GM18520 (cell line): Measurements from ENCODE around the gene GAN.
"Not testable (repeated sequence)": the region's sequence is repeated elsewhere in the genome, so short reads cannot be mapped to it uniquely, and the experiment has no call there.

Experiments used
- ATAC-seq: cut with Tn5 transposase; IDR thresholded peaks from one replicate; pipeline ENCODE4 v1.9.1; 2021; ENCODE audit not compliant: unreplicated experiment

The GAN gene

GRCh38 chr16:81394966-81395655 is 80.3 kb downstream of the GAN start:
- no peak for ATAC-seq

DNA sequence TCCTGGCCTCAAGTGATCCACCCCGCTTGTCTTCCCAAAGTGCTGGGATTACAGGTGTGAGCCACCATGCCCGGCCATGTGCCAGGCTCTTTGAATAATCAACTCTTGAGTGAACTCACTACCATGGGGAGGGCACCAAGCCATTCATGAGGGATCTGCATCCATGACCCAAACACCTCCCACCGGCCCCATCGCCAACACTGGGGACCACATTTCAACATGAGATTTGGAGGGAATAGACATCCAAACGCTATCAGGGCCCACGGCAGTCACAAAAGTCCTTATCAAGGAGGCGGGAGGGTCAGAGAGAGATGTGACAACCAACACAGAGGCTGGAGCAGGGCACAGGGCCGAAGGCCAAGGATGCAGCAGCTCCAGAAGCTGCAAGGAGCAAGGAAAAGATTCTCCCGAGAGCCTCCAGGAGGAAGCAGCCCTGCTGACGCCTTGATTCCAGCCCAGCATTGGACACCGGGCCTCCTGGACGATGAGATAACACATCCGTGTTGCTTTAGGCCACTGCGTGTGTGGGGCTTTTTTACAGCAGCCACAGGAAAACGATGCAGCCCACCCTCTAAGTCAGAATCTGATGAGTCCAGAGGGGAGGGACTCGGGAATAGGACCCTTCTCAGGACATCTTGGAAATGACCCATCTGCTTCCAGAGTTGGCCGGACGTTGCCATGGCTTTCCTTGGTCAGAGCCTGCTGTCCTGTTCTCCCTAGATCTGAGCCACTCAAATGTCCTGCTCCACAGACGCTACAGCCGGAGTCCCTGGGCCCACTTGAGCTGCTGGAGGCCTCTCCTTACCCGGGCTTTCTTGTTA is 82.5 kb downstream of the GAN start:
- ATAC-seq: no peak

- no peak for ATAC-seq
Observed at GRCh38 chr16:81397879-81398520, 83.2 kb downstream of the GAN start.

- no peak for ATAC-seq
Observed at GRCh38 chr16:81399909-81400308, 85.1 kb downstream of the GAN start.

DNA sequence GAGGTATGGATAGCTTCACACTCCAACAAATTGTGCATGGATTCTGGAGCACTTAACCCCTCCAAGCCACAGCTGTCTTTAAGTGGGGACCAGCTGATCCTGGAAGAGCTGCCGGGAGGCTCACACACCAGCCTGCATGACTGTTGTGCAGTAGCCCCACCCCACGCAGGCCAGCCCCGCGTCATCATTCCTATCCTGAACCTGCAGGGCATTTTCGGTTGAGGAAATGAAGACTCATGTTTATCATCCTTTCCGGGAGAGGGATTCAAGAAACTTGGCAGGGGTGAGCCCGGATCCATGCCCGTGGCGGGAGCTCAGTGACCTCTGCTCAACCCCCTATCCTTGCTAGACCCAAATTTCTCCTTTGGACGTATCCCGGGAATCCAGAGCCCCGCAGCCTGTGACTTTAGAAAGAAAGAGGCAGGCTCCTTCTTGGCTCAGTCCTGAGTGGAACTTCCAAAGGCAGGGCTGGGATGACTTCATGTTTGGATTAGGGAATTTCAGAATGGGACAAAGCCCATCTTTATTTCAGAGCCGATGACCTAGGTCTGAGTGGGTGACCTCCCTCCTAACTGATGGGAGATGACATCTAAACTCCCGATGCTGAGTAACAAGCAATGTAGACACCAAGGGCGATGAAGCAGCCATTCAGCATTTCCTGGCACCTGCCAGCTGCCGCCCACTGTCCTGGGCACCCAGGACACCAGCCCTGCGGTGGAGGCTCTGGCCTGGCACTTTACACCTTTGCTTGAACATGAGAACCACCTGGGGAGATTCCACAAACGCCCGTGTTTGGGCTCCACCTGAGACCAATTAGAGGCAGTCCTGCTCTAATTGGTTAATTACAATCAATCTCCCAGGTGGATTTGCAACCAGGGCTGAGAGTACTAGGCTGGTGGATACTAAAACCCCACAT is 86.5 kb downstream of the GAN start:
- no peak for ATAC-seq

- no peak for ATAC-seq
Observed at GRCh38 chr16:81403208-81403600, 88.4 kb downstream of the GAN start.

GRCh38 chr16:81403601-81404391 is 89.0 kb downstream of the GAN start:
- ATAC-seq: no peak

- ATAC-seq: not testable (repeated sequence)
Observed at GRCh38 chr16:81405002-81405401, 90.2 kb downstream of the GAN start.

DNA sequence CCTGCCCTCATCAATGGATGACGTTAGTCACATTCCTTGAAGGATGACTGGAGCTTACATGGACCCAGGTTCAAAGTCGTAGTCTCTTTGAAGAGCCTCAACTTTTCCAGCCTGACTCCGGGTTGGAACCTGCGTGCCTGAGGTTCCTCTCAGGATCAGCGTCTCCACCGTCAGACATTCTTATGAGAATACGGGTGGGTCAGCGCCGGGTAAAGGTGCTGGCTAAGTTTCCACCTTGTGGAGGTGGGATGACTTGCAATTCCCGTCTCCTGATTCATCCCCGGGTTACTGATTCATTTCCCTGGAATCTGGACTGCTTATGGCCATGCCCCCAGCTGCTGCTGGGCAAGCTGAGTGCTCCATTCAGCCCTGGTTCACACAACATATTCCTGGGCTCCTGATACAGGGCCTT is 90.9 kb downstream of the GAN start:
- no peak for ATAC-seq

GRCh38 chr16:81408409-81408950 is 93.7 kb downstream of the GAN start:
- ATAC-seq: no peak

DNA sequence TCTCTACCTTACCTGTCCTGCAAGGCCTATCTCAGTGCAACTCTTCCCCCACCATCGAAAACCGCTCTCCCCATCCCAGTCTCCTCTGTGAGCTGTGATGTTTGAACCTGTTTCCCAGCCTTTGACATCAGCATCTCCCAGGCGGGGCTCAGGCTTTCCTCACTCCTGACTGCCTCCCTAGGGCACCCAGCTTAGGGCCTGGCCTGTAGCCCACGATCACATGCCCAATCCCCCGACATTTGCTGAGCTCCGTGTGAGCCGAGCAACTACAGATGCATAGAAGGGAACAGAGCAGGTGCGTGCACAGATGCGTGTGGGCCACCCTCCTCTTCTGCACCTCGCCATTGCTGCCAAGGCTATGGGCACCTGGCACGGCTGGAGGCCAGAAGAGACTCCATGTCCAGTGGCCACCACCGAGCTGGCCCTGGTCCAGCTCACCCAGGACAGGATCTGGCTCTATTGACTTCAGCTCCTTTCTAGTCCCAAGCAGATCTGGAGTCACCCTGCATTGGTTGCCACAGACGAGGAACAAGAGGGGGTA is 94.3 kb downstream of the GAN start:
- no peak for ATAC-seq

DNA sequence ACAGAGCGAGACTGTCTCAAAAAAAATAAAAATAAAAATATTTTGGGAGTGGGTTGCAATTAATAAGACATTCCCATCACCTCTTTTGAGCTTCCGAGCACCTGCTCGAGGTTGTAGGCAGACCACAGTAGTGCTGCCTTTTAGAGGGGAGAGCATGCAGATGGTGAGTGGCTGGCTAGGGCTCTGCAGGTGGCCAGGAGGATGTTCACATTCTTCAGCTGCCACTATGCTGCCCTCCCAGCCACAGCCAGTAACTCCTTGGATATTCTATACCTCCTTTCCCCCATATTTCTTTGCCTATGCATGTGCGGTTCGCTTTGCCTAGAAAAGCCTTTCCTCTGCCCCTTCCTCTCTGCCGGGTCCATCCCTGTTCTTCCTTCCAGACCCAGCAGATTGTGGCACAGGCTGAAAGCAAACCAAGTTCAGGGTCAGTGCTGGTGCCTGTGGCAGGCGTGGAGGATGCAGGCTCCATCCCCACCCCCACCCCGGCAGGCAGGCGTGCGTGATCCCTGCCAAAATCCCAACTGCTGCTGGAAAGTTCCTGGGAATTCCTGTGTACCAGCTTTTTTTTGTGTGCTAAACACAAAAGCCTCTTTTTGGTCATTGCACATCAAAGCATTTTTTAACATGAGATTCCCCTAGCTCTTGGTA is 96.0 kb downstream of the GAN start:
- no peak for ATAC-seq

DNA sequence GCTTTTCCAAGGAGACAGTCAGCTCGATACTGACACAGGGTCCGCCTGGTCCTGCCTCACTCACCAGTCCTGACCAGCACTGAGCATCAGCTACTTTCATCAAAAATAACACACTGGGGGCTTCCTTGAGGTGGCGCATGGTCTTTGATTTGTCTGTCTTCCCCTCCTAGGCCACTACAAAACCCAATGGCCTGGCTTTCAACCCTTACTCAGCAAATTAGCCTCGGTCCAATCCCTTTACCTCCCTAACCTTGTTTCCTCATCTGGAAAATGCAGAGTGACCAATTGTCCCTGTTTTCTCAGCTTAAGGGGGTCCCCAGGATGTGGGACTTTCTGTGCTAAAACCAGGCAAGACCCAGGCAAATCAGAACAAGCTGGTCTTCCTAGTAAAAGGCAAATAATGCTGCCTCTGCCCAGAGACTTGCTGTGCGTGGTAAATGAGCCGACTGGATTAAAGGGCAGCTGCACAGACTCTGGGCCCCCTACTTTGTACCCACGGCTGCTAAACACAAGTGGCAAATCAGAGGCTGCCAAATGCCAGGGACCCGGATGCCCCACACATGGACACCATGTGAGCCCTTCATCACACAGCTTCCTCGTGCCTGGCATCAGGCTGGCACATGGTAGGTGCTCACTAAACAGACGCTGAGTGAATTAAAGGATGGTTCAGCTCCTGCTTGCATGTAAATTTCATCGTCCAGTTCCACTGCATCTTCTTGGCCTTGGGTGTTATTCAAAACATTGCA is 98.7 kb downstream of the GAN start:
- ATAC-seq: no peak

- ATAC-seq: no peak
Observed at GRCh38 chr16:81415751-81416150, 101.0 kb downstream of the GAN start.

GRCh38 chr16:81416749-81417148 is 102.0 kb downstream of the GAN start:
- no peak for ATAC-seq

DNA sequence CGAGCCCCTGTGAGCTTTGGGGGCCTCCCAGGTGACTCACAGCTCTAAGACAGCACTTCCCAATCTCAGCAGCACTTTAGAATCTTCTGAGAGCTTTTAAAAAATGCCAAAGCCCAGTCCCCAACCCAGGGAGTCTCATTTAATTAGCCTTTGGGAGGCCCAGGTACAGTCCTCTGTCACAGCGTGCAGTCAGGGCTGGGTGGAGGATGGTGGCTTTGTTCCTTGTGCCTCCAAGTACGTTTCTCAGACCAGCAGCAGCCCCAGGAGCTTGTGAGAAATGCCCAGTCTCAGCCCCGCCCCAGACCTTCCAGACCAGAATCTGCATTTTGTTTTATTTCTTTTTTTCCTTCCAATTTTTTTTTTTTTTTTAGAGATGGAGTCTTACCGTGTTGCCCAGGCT is 102.4 kb downstream of the GAN start:
- no peak for ATAC-seq

DNA sequence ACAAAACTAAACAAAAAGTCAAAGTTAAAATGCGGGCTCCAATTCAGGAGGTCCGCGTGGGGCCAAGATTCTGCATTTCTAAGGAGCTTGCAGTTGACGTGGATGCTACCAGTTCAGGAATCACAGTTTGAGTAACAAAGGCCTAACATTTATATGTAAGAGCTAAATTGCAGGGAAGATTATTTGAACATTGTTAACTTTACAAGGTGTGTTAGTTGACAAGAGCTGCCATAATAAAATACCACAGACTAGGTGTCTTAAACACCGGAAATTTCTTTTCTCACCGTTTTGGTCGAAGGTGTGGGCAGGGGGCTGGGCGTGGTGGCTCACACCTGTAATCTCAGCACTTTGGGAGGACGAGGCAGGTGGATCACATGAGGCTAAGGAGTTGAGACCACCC is 105.0 kb downstream of the GAN start:
- no peak for ATAC-seq

DNA sequence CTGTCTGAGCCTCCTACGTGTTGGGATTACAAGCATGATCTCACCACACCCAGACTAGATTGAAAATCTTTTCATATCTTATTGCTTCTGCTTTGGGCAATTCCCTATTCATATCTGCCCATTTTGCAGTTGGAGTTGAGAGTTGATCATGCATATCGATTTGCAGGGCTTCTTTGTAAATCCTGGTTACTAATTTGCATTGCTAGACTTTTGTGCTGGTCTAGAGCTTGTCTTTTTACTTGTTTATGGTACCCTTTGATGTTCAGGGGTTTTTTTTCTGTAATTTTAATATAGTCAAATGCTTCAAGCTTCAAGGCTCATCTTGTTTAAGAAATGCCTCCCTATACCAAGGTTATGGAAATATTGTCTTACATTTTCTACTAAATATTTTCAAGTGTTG is 106.4 kb downstream of the GAN start:
- no peak for ATAC-seq
